NB4 (cell line): ENCODE results near the gene CTNS.

Experiments used
- DNase-seq: peaks from one replicate; pipeline ENCODE4 v3.0.0; 2010; ENCODE audit warnings: low read depth
- H3K4me3 ChIP-seq: one replicate; pipeline ENCODE4 v1.5.1; 2011; ENCODE audit warnings: mild to moderate bottlenecking, low read depth, low read length, moderate library complexity
- MYC ChIP-seq: IDR thresholded peaks from 2 replicates; pipeline ENCODE4 v1.6.1; 2011; ENCODE audit warnings: low read depth, low read length
- POLR2A ChIP-seq: IDR thresholded peaks from 2 replicates; pipeline ENCODE4 v1.6.1; 2011; ENCODE audit warnings: mild to moderate bottlenecking; ENCODE audit not compliant: insufficient read length; ENCODE audit errors: extremely low read depth
- TF ChIP-seq, protein P1 (sequence below): IDR thresholded peaks from 2 replicates; pipeline ENCODE4 v1.6.1; 2011; ENCODE audit warnings: low read depth, low read length
- TF ChIP-seq, protein P2 (sequence below): IDR thresholded peaks from one replicate; pipeline ENCODE4 v1.5.1; 2012; ENCODE audit warnings: low read depth, low read length

CTNS gene

DNA sequence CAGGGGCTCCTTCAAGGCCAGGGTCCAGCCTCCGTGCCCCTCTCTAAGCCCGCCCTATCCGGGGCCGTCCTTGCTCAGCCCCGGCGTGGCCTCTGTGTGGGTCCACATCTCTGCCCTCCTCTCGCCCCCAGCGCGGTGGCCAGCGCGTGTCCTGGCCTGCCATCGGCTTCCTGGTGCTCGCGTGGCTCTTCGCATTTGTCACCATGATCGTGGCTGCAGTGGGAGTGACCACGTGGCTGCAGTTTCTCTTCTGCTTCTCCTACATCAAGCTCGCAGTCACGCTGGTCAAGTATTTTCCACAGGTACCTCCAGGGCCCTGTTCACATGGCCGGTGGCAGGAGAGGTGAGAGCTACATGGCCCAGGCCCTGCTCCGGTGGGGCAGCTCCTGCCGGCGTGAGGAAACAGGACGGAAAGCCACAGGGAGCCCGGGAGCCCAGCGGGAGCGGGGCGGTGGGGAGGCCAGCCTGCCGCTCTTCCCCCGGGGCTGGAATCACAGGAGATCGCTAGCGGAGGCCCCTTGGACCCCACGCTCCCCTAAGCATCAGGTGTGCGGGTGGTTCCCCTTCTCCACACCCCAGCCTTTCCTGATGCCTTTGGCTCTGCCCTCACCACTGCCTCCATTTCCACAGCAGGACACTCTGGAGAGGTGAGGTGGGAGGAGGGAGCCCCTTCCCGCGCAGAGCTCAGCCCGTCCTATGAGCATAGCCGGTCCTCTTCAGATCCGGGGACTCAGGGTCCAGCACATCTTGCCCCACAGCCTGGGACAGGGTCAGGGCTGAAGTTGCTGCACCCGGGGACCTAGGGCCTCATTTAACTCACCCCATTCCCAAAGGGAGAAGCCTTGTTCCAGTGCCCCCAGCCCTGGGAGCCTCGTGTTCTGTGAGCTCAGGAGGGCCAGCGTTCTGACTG is 21.6 kb downstream of the CTNS start:
- no peak for DNase-seq
- TF ChIP-seq, protein P1, sequence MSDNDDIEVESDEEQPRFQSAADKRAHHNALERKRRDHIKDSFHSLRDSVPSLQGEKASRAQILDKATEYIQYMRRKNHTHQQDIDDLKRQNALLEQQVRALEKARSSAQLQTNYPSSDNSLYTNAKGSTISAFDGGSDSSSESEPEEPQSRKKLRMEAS, result no peak
- TF ChIP-seq, protein P2, sequence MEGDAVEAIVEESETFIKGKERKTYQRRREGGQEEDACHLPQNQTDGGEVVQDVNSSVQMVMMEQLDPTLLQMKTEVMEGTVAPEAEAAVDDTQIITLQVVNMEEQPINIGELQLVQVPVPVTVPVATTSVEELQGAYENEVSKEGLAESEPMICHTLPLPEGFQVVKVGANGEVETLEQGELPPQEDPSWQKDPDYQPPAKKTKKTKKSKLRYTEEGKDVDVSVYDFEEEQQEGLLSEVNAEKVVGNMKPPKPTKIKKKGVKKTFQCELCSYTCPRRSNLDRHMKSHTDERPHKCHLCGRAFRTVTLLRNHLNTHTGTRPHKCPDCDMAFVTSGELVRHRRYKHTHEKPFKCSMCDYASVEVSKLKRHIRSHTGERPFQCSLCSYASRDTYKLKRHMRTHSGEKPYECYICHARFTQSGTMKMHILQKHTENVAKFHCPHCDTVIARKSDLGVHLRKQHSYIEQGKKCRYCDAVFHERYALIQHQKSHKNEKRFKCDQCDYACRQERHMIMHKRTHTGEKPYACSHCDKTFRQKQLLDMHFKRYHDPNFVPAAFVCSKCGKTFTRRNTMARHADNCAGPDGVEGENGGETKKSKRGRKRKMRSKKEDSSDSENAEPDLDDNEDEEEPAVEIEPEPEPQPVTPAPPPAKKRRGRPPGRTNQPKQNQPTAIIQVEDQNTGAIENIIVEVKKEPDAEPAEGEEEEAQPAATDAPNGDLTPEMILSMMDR, result no peak
- TF ChIP-seq POLR2A (no peak), MYC (no peak)
- no peak overlapping the region for H3K4me3 ChIP-seq

DNA sequence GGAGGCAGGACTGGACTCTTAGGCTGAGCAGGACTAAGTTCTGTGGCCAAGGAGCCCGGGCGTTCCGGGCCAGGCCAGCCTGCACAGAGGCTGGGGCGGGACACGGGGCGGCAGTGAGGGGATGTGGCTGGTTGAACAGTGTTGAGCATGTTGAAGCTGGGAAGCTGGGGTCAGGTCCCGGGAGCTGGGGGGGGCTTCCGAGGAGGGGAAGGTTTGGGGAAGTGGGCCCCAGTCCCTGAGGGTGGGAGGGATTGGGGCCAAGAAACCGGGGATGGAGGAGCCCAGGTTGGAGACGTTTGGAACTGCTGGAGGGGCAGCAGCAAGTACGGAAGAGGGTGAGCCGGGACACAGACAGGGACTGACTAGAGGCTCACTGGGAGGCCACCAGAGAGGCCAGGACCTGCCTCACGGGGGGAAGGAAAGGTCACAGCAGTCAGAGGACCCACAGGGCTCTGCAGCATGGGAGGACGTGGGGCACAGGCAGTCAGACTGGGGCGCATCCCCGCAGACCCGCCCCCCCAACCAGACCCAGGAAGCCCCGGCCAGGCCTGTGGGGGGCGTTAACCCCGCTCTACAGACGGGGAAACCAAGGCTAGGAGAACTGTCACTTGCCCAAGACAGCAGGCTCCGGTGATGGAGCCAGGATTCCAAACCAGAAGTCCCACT is 22.4 kb downstream of the CTNS start:
- H3K4me3 ChIP-seq, result no peak overlapping the region
- no peak for DNase-seq
- TF ChIP-seq, protein P1, result no peak
- TF ChIP-seq MYC (no peak), POLR2A (no peak)

DNA sequence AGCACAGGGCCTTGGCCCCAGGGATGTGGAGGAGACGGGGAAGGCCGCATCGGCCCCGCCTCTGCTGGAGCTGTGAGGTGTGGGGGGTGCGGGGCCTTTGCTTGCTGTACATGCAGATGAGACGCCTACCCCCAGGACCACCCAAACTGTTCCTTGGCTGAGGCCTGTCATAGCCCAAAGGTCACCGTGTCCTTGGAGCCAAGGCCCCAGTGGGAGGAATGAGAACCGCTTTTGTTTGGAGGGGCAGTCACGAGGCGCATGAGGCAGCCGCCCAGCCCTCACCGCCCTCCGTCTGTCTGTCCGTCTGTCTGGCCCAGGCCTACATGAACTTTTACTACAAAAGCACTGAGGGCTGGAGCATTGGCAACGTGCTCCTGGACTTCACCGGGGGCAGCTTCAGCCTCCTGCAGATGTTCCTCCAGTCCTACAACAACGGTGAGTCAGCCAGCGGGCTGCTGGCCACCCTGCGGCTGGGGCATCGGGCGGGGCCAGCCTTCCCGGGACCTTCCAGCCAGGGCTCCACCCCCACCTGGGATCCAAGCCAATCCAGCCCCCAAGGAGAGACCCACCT is 23.1 kb downstream of the CTNS start:
- no peak for TF ChIP-seq MYC
- TF ChIP-seq POLR2A, result no peak
- TF ChIP-seq, protein P2, result no peak
- DNase-seq, result no peak
- H3K4me3 ChIP-seq, result no peak overlapping the region

DNA sequence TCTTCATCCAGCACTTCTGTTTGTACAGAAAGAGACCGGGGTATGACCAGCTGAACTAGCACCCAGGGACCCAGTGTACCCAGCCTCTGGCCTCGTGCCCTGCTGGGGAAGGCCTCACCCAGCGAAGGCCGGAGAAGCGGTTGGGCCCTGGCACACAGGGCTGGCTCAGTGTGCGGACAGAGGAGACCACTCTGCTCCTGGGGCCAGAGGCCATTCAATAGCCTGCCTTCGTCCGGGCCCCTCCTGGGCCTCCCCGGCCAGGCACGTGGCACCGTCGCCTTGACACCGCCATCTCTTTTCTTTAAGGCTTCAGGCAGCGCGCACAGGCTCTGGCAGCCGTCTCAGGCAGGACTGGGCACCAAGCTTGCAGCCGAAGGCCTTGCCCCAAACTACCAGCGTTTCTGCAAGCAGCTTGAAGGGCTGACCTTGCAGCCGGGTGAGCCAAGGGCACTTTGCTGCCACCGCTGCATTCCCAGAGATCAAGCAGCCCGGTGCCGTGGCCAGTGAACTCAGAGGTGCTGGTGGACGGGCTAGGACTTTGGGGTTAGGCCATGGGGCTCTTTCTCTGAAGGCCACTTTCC is 23.8 kb downstream of the CTNS start:
- no peak overlapping the region for H3K4me3 ChIP-seq
- DNase-seq, result no peak
- no peak for TF ChIP-seq POLR2A
- TF ChIP-seq, protein P1, result no peak
- TF ChIP-seq MYC, result no peak
- TF ChIP-seq, protein P2, result no peak

DNA sequence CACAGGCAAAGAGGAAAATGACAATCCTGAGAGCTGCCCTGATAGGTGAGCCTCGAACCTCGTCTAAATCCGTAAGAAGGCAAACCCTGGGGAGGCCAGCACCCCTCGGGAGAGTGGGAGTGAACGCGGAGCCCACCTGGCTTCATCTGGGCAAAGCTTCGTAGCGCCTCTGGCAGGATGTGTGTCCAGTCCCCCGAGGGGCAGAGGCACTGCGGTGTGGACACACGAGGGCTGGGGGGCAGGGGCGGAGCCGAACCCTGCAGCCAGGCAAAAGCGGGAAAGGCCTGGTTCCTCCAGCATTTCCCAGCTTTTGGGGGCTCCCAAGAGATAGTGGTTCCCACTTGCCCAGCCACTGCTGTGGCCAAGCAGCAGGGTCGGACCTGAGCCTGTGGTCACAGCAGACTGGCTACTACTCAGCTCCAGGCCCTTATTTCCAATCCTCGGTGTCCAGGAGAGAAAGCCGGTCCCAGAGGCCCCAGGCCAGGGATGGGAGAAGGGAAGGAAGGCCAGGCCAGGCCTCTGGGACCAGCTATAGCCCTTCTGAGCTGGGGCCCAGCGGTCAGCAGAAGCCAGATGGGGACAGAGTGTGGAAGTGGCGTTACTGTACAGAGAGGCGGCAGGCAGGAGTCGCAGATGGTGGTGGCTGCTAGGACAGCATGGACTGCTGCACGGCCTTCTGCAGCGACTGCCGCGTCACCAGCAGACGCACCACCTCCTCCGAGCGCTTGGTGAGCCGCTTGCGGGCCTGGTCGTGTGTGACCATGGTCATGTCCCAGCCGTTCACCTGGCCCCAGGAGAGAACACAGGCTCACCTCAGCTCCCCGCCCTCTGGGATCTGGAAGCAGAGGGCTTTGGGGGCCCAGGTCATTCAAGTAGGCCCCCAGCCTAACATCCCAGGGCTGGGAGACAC is 26.8 kb downstream of the CTNS start:
- TF ChIP-seq, protein P2, result no peak
- TF ChIP-seq MYC (no peak), POLR2A (no peak)
- TF ChIP-seq, protein P1, result no peak
- H3K4me3 ChIP-seq, result no peak overlapping the region
- no peak for DNase-seq
